NB4 (cell line): Measurements from ENCODE around the gene ARHGEF17.

Experiments
- POLR2A ChIP-seq: IDR thresholded peaks from 2 replicates; pipeline ENCODE4 v1.6.1; 2011; ENCODE audit warnings: mild to moderate bottlenecking; ENCODE audit not compliant: insufficient read length; ENCODE audit errors: extremely low read depth
- TF ChIP-seq, protein P1 (sequence below): IDR thresholded peaks from one replicate; pipeline ENCODE4 v1.5.1; 2012; ENCODE audit warnings: low read depth, low read length
- TF ChIP-seq, protein P2 (sequence below): IDR thresholded peaks from 2 replicates; pipeline ENCODE4 v1.6.1; 2011; ENCODE audit warnings: low read depth, low read length

DNA sequence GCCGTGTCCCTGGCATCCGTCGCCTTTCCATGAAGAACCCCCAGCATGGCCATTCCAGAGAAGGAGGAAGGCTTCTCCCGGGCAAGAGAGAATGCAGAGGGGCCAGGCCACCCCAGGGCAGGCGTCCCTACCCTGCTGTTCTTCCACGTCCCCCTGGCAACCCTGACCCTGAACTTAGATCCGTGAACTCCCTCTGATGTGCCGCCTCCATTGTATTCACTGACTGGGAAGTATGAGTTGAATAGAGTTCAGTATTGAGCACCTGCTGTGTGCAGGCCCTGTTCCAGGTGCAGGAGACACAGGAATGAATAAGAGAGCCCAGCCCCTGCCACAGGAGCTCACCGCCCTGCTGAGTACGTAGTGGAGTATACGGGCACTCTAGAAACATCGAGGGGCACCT is 39.0 kb downstream of the ARHGEF17 start:
- TF ChIP-seq POLR2A: no peak
- TF ChIP-seq, protein P1, sequence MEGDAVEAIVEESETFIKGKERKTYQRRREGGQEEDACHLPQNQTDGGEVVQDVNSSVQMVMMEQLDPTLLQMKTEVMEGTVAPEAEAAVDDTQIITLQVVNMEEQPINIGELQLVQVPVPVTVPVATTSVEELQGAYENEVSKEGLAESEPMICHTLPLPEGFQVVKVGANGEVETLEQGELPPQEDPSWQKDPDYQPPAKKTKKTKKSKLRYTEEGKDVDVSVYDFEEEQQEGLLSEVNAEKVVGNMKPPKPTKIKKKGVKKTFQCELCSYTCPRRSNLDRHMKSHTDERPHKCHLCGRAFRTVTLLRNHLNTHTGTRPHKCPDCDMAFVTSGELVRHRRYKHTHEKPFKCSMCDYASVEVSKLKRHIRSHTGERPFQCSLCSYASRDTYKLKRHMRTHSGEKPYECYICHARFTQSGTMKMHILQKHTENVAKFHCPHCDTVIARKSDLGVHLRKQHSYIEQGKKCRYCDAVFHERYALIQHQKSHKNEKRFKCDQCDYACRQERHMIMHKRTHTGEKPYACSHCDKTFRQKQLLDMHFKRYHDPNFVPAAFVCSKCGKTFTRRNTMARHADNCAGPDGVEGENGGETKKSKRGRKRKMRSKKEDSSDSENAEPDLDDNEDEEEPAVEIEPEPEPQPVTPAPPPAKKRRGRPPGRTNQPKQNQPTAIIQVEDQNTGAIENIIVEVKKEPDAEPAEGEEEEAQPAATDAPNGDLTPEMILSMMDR: no peak
- TF ChIP-seq, protein P2, sequence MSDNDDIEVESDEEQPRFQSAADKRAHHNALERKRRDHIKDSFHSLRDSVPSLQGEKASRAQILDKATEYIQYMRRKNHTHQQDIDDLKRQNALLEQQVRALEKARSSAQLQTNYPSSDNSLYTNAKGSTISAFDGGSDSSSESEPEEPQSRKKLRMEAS: no peak
